CD4-positive, alpha-beta memory T cell (primary cell): ENCODE results near the gene LYPD6. TPM values are rescaled to one million over a fixed set of nuclear protein-coding genes. Genes with fewer than 3 reads are reported as not detected.

Experiments
- CTCF ChIA-PET: fragments of 350-600 bp; sonication (Branson Sonifier 250); formaldehyde crosslinking; loops from one replicate; lab custom pipeline; 2021; ENCODE audit warnings: inconsistent platforms; ENCODE audit not compliant: partially characterized antibody; lab: Charles Lee
- POLR2A ChIA-PET: fragments of 350-600 bp; sonication (Branson Sonifier 250); formaldehyde crosslinking; loops from one replicate; lab custom pipeline; 2021; ENCODE audit not compliant: partially characterized antibody; lab: Charles Lee
- DNase-seq, 5 donors: peaks; one replicate each; pipeline versions ENCODE4 v3.0.0 to v3.0.0-alpha.2; 2020 to 2022; ENCODE audit warnings: mixed read lengths in 1 of 5
- H3K27ac ChIP-seq: one replicate; pipeline ENCODE4 v1.7.0; 2013; ENCODE audit warnings: low read depth, low read length
- H3K27me3 ChIP-seq: 2 replicates; pipeline ENCODE4 v1.7.0; 2013; ENCODE audit warnings: mild to moderate bottlenecking, low read length, moderate library complexity; ENCODE audit not compliant: insufficient read depth
- H3K36me3 ChIP-seq: 2 replicates; pipeline ENCODE4 v1.7.0; 2013; ENCODE audit warnings: mild to moderate bottlenecking, low read length, moderate library complexity; ENCODE audit not compliant: insufficient read depth
- H3K4me1 ChIP-seq: 2 replicates; pipeline ENCODE4 v1.7.0; 2013; ENCODE audit warnings: mild to moderate bottlenecking, low read length, moderate library complexity; ENCODE audit not compliant: insufficient read depth
- H3K4me3 ChIP-seq, 2 donors: one replicate each; pipeline ENCODE4 v1.7.0; 2013; ENCODE audit warnings: low read length in 2 of 2, mild to moderate bottlenecking in 1 of 2
- H3K9me3 ChIP-seq, 2 donors: one replicate each; pipeline ENCODE4 v1.7.0; 2013; ENCODE audit warnings: low read length in 2 of 2, control low read depth in 1 of 2; ENCODE audit not compliant: control insufficient read depth in 1 of 2
- H3K27ac Mint-ChIP-seq, 7 donors: one replicate each; pipeline ENCODE4 v1.8.0; 2020 to 2021; ENCODE audit warnings: mixed read lengths in 7 of 7, mild to moderate bottlenecking in 6 of 7, inconsistent platforms in 3 of 7, moderate library complexity in 3 of 7
- H3K27me3 Mint-ChIP-seq, 2 donors: one replicate each; pipeline ENCODE4 v1.8.0; 2020 to 2021; ENCODE audit warnings: mixed read lengths in 2 of 2
- H3K36me3 Mint-ChIP-seq, 2 donors: one replicate each; pipeline ENCODE4 v1.8.0; 2020 to 2021; ENCODE audit warnings: mixed read lengths in 2 of 2, inconsistent platforms in 1 of 2, mild to moderate bottlenecking in 1 of 2
- H3K4me1 Mint-ChIP-seq, 4 donors: one replicate each; pipeline ENCODE4 v1.8.0; 2020 to 2021; ENCODE audit warnings: mixed read lengths in 4 of 4, mild to moderate bottlenecking in 1 of 4
- H3K4me3 Mint-ChIP-seq, 8 donors: one replicate each; pipeline ENCODE4 v1.8.0; 2020 to 2021; ENCODE audit warnings: mixed read lengths in 8 of 8, mild to moderate bottlenecking in 7 of 8, moderate library complexity in 6 of 8, inconsistent platforms in 3 of 8
- H3K9me3 Mint-ChIP-seq, 8 donors: one replicate each; pipeline ENCODE4 v1.8.0; 2020 to 2021; ENCODE audit warnings: mixed read lengths in 8 of 8, mild to moderate bottlenecking in 5 of 8, inconsistent platforms in 3 of 8, moderate library complexity in 1 of 8
- intact Hi-C: fragments of 100-400 bp; cut with micrococcal nuclease; formaldehyde crosslinking; loops from one replicate; pipeline ENCODE4 v1.15.1; 2023
- polyA plus RNA-seq, 2 donors: library from polyadenylated mRNA; unstranded; fragments of 300-500 nt; fragmentation: Illumina TruSeq; gene quantifications; one replicate each; pipeline ENCODE4 v1.2.3, GENCODE V29; 2021
- total RNA-seq, 2 experiments: library from RNA; stranded (reverse); gene quantifications; one replicate each; pipeline ENCODE4 v1.2.3, GENCODE V29; 2021

The LYPD6 gene
- total and polyA plus RNA-seq, 4 experiments from 2014 or later, result not detected

DNA sequence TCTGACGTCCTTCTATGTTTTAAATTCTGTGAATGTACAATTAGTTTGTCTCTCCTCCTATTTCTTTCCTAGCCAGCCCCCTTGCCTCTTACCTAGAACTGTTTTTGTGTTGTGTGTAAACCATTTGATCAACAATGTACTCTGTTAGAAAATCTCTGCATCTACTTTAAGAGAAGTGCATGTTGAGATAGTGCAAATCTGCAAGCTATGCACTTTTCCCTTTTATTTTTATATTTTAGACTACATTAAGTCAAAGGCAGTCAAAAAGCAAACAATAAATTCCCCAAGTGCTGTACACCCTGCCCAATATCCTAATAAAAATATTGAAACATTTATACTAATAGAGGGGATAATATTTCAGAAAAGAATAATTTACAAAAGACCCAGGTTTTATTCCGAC is 13.7 kb downstream of the LYPD6 start:
- Histone ChIP-seq H3K27me3 (no peaks in the 10 kb centered on the region), H3K27ac (no peak overlapping the region), H3K4me1 (no peaks in the 10 kb centered on the region), H3K4me3 (no peak overlapping the region), H3K36me3 (no peaks in the 10 kb centered on the region), H3K9me3 (no peaks in the 10 kb centered on the region)
- Mint-ChIP-seq H3K36me3 (no peaks in the 10 kb centered on the region), H3K4me3 (no peak overlapping the region), H3K27me3 (peaks cover 3 to 9% of the 10 kb centered on the region in 2 donors), H3K9me3 (no peaks in the 10 kb centered on the region), H3K4me1 (no peaks in the 10 kb centered on the region), H3K27ac (no peak overlapping the region)
- CTCF ChIA-PET, result no interaction called here
- DNase-seq, result no peak
- POLR2A ChIA-PET, result no interaction called here
- intact Hi-C loops, result no loop called here

DNA sequence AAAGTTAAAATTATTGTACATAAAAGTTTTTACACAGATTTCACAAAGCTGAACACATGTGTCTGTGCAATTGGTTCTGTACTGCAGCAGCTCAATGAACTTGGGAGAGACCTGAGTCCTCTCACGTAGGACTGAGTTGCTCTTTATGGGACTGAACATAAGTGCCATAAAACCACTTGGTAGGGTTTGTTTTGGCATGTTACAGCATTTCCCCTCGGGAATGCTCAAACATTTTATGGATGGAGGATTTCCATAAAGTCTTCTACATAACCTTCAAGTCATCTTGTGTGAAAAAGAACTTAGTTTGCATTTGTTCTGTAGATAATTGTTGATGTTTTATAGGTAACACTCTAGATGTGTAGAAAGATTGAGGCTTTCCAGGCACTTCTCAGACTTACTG is 15.9 kb downstream of the LYPD6 start:
- Mint-ChIP-seq H3K4me1 (no peaks in the 10 kb centered on the region), H3K27me3 (peaks cover 1 to 11% of the 10 kb centered on the region in 2 donors), H3K9me3 (no peaks in the 10 kb centered on the region), H3K4me3 (no peak overlapping the region), H3K27ac (no peak overlapping the region), H3K36me3 (no peaks in the 10 kb centered on the region)
- DNase-seq, result no peak
- no peak overlapping the region for H3K27ac ChIP-seq
- no peaks in the 10 kb centered on the region for H3K27me3 ChIP-seq
- POLR2A ChIA-PET, result no interaction called here
- H3K36me3 ChIP-seq, result no peaks in the 10 kb centered on the region
- H3K9me3 ChIP-seq, result no peaks in the 10 kb centered on the region
- intact Hi-C loops, result no loop called here
- CTCF ChIA-PET, result no interaction called here
- H3K4me3 ChIP-seq, result no peak overlapping the region
- no peaks in the 10 kb centered on the region for H3K4me1 ChIP-seq

DNA sequence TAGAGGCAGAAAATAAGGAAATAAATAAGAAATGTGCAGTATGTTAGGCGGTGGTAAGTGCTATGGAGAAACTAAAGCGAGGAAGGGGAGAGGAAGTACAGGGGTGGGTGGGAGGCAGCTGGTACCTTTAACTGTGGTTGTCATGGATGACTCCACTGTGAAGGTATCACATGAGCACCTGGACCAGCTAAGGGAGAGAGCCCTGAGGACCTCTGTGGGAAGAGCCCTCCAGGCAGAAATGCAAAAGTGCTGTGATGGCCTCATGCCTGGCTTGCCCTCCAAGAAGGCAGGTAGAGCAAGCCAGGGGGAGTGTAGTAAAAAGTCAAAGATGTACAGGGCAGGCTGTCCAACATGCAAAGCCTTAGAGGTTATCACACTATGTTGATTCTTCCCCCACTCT is 17.9 kb downstream of the LYPD6 start:
- Mint-ChIP-seq H3K4me1 (no peaks in the 10 kb centered on the region), H3K27ac (peak overlapping the region in 1 of 7 donors; percentile 38), H3K4me3 (no peak overlapping the region), H3K9me3 (no peaks in the 10 kb centered on the region), H3K36me3 (no peaks in the 10 kb centered on the region), H3K27me3 (peaks cover 0 to 8% of the 10 kb centered on the region in 2 donors)
- Histone ChIP-seq H3K27ac (no peak overlapping the region), H3K9me3 (no peaks in the 10 kb centered on the region), H3K27me3 (no peaks in the 10 kb centered on the region), H3K36me3 (no peaks in the 10 kb centered on the region), H3K4me3 (no peak overlapping the region), H3K4me1 (no peaks in the 10 kb centered on the region)
- ChIA-PET CTCF (no interaction called here), POLR2A (no interaction called here)
- intact Hi-C loops, result no loop called here
- no peak for DNase-seq

DNA sequence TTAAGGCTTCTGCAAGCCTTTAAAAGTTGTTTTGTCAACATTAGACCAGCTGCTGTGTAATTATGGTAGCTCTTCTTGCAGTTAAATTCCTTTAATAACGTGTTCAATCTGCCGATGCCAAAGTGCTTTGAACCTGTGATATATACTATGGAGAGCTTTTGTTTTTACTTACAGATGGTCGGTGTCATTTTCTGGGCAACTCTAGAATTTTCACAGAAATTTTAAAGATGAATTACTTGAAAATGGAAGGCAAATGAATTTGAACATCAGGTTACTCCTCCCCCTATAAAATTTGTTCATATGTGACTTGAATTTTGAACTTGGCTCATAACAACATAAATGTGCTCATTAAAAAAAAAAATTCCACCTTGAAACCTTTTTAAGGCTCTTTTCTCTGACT is 23.0 kb downstream of the LYPD6 start:
- POLR2A ChIA-PET, result no interaction called here
- CTCF ChIA-PET, result no interaction called here
- Mint-ChIP-seq H3K27me3 (peaks cover 0 to 8% of the 10 kb centered on the region in 2 donors), H3K4me3 (no peak overlapping the region), H3K36me3 (no peaks in the 10 kb centered on the region), H3K27ac (no peak overlapping the region), H3K9me3 (no peaks in the 10 kb centered on the region), H3K4me1 (no peaks in the 10 kb centered on the region)
- intact Hi-C loops, result no loop called here
- Histone ChIP-seq H3K4me3 (no peak overlapping the region), H3K27ac (no peak overlapping the region), H3K4me1 (no peaks in the 10 kb centered on the region), H3K27me3 (no peaks in the 10 kb centered on the region), H3K9me3 (no peaks in the 10 kb centered on the region), H3K36me3 (no peaks in the 10 kb centered on the region)
- DNase-seq, result no peak

DNA sequence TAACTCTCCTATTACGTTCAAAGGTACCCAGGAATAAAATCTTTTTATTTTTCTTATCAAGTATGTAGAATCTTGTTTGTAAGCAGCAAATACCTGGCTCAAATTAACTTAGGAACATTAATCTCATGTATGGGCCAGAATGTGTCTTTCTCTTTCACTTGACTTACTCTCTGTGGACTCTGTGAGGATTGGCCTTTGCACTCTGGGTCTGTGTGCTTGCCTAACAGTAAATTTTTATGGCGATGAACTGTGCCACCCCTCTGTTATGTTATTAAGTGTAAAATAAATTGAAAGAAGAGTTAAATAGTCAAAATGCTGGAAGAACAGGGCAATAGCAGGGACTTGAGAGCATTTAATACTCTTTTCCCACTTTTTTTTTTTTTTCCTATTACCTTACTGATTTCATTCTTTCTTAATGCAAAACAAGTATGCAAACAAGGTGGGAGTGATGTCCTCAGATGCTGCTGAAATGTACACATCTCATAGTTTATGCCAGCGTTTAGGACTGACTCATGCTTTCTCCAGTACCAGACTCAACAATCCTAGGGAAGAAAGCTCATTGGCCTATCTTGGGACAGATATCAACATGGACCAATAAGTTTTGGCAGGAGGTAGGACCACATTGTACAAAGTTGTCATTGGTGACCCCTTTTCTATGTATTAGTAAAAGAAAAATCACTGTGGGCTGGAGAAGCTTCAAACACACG is 25.5 kb downstream of the LYPD6 start:
- no peak overlapping the region for H3K4me3 Mint-ChIP-seq
- H3K27ac Mint-ChIP-seq, result no peak overlapping the region
- CTCF ChIA-PET, result no interaction called here
- H3K27ac ChIP-seq, result no peak overlapping the region
- H3K9me3 ChIP-seq, result no peaks in the 10 kb centered on the region
- no peaks in the 10 kb centered on the region for H3K4me1 ChIP-seq
- H3K27me3 Mint-ChIP-seq, result no peaks in the 10 kb centered on the region
- no peaks in the 10 kb centered on the region for H3K36me3 Mint-ChIP-seq
- POLR2A ChIA-PET, result no interaction called here
- no peaks in the 10 kb centered on the region for H3K27me3 ChIP-seq
- intact Hi-C loops, result no loop called here
- DNase-seq, result no peak
- H3K4me3 ChIP-seq, result no peak overlapping the region
- peaks cover 0 to 8% (median 0%) of the 10 kb centered on the region in 4 donors for H3K4me1 Mint-ChIP-seq
- no peaks in the 10 kb centered on the region for H3K9me3 Mint-ChIP-seq
- no peaks in the 10 kb centered on the region for H3K36me3 ChIP-seq

DNA sequence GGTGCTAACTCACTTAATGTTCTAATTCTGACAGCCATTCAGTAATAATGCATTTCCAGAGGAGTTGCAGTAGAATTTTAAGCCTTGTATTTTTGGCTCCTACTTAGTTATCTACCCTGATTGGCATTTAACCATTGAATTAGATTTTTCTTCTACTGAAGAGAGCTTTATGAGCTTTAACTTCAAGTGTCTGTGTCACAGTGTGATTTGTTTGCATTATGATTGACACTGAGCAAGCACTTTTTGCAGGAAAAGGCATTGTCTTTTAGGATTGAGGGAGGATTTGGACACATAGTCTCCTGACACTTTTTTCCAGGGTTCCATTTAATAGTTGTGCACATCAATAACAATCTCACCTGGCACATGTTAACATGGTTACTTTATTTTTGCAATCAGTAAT is 26.7 kb downstream of the LYPD6 start:
- Mint-ChIP-seq H3K4me1 (peaks cover 0 to 8% (median 0%) of the 10 kb centered on the region in 4 donors), H3K9me3 (no peaks in the 10 kb centered on the region), H3K36me3 (no peaks in the 10 kb centered on the region), H3K4me3 (no peak overlapping the region), H3K27ac (no peak overlapping the region), H3K27me3 (no peaks in the 10 kb centered on the region)
- intact Hi-C loops, result no loop called here
- no peak overlapping the region for H3K4me3 ChIP-seq
- ChIA-PET POLR2A (no interaction called here), CTCF (no interaction called here)
- no peak for DNase-seq
- no peak overlapping the region for H3K27ac ChIP-seq
- H3K36me3 ChIP-seq, result no peaks in the 10 kb centered on the region
- no peaks in the 10 kb centered on the region for H3K9me3 ChIP-seq
- no peaks in the 10 kb centered on the region for H3K4me1 ChIP-seq
- no peaks in the 10 kb centered on the region for H3K27me3 ChIP-seq

DNA sequence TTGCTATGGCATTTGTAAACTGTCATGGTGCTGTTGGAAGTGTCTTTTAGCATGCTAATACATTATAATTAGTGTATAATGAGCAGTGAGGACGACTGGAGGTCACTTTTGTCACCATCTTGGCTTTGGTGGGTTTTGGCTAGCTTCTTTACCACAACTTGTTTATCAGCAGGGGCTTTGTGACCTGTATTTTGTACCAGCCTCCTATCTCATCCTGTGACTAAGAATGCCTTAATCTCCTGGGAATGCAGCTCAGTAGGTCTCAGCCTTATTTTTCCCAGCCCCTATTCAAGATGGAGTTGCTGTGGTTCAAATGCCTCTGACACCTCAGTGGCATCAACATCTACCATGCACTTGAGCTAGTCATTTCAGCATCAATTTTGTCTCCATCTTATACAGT is 29.7 kb downstream of the LYPD6 start:
- intact Hi-C loops, result no loop called here
- Mint-ChIP-seq H3K4me1 (peaks cover 0 to 8% (median 0%) of the 10 kb centered on the region in 4 donors), H3K27ac (no peak overlapping the region), H3K4me3 (no peak overlapping the region), H3K9me3 (no peaks in the 10 kb centered on the region), H3K27me3 (peaks cover 5 to 6% of the 10 kb centered on the region in 2 donors), H3K36me3 (no peaks in the 10 kb centered on the region)
- Histone ChIP-seq H3K27ac (no peak overlapping the region), H3K27me3 (no peaks in the 10 kb centered on the region), H3K4me3 (no peak overlapping the region), H3K9me3 (no peaks in the 10 kb centered on the region), H3K36me3 (no peaks in the 10 kb centered on the region), H3K4me1 (no peaks in the 10 kb centered on the region)
- CTCF ChIA-PET, result no interaction called here
- POLR2A ChIA-PET, result no interaction called here
- DNase-seq, result no peak
